ENCODE measurements around the gene SPAG16. TPM values are rescaled to one million over a fixed set of nuclear protein-coding genes. Genes with fewer than 3 reads are reported as not detected.

The SPAG16 gene
- total and polyA plus RNA-seq, 2 experiments from 2014 or later: 28.9 to 30.7 TPM

DNA sequence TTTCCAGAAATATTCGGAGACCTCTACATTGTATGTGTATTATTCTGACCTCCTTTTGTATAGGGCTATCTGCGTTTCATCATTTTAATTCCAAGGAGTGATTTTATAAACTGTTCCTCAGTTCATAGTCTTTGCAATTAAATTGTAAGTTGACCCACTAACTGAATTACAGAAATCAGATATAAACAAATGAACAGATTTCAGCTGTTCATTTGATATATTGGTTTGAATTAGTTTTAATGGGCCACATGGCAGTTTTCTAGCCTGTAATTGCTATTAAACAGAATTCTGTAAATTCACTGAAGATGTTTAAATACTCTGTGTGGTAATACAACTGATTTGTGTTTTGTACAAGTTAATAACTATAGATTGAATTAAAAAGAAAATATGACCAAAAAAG lies 780.2 kb downstream of the SPAG16 start:
- H4K20me1 ChIP-seq (ENCODE audit: insufficient read depth): no peaks in the 10 kb centered on the region
- TF ChIP-seq EZH2 (IDR thresholded peaks at IDR 0.05; ENCODE audit: insufficient read depth, poor library complexity, severe bottlenecking): no peak
- no peak for DNase-seq
- H3K9me3 ChIP-seq (ENCODE audit: low read depth): no peaks in the 10 kb centered on the region
- no peak overlapping the region for H3K9ac ChIP-seq
- H3K4me3 ChIP-seq: no peak overlapping the region
- H2AFZ ChIP-seq: no peak overlapping the region
- H3K36me3 ChIP-seq (ENCODE audit: low read depth): no peaks in the 10 kb centered on the region
- no peak overlapping the region for H3K4me2 ChIP-seq (ENCODE audit: unreplicated experiment)
- no peak overlapping the region for H3K27ac ChIP-seq
- H3K79me2 ChIP-seq (ENCODE audit: insufficient read depth): no peaks in the 10 kb centered on the region
- peaks cover 7% of the 10 kb centered on the region; the same call in 1 of the 2 replicates for H3F3A ChIP-seq (ENCODE audit: insufficient read depth)
- H3K4me1 ChIP-seq (ENCODE audit: insufficient read depth): peaks cover 8% of the 10 kb centered on the region
- H3K27me3 ChIP-seq (replicated peaks; ENCODE audit: insufficient read depth): no peaks in the 10 kb centered on the region
- no peaks in the 10 kb centered on the region for H3K9me2 ChIP-seq (ENCODE audit: insufficient read depth)
- in situ Hi-C loops (cut with MboI): no loop called here
- WGBS, 2 experiments (ENCODE audit: low coverage in 1 of 2, low lambda C conversion rate in 2 of 2, missing lambda C conversion rate in 2 of 2): 93 to 94% methylated on average over 2 of the region's 2 CpGs

DNA sequence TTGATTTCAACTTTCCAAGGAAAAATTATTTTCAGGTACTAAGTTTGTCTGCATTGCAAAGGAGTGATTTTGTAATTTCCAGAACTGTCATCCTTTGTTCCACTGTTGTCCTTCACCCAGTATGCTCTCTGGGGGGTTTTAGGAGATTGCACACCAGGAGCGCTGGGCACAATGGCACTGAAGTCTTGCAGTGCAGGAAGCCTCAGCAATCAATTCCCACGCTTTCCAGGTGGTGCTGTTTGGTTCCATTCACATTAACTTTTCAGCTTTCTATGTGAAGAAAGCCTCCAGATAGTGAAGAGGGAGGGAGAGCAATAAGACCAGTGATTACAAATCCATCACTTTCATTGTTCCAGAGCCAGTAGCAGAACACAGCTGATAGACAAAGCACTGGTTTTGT lies 782.6 kb downstream of the SPAG16 start:
- Histone ChIP-seq H3K27ac (no peak overlapping the region), H3K27me3 (replicated peaks; ENCODE audit: insufficient read depth) (no peaks in the 10 kb centered on the region), H3K9me3 (ENCODE audit: low read depth) (no peaks in the 10 kb centered on the region), H3K4me2 (ENCODE audit: unreplicated experiment) (no peak overlapping the region), H3K36me3 (ENCODE audit: low read depth) (no peaks in the 10 kb centered on the region), H3F3A (ENCODE audit: insufficient read depth) (peaks cover 7% of the 10 kb centered on the region; the same call in 1 of the 2 replicates), H2AFZ (no peak overlapping the region), H3K79me2 (ENCODE audit: insufficient read depth) (no peaks in the 10 kb centered on the region), H3K4me3 (no peak overlapping the region), H4K20me1 (ENCODE audit: insufficient read depth) (no peaks in the 10 kb centered on the region), H3K4me1 (ENCODE audit: insufficient read depth) (peaks cover 16% of the 10 kb centered on the region), H3K9me2 (ENCODE audit: insufficient read depth) (no peaks in the 10 kb centered on the region), H3K9ac (no peak overlapping the region)
- 73 to 77% methylated on average over 2 of the region's 2 CpGs for WGBS, 2 experiments (ENCODE audit: low coverage in 1 of 2, low lambda C conversion rate in 2 of 2, missing lambda C conversion rate in 2 of 2)
- TF ChIP-seq EZH2 (IDR thresholded peaks at IDR 0.05; ENCODE audit: insufficient read depth, poor library complexity, severe bottlenecking): no peak
- TF ChIP-seq EZH2phosphoT487 (IDR thresholded peaks at IDR 0.05; ENCODE audit: insufficient read depth, low read depth): no peak
- in situ Hi-C loops (cut with MboI): no loop called here
- DNase-seq: no peak

DNA sequence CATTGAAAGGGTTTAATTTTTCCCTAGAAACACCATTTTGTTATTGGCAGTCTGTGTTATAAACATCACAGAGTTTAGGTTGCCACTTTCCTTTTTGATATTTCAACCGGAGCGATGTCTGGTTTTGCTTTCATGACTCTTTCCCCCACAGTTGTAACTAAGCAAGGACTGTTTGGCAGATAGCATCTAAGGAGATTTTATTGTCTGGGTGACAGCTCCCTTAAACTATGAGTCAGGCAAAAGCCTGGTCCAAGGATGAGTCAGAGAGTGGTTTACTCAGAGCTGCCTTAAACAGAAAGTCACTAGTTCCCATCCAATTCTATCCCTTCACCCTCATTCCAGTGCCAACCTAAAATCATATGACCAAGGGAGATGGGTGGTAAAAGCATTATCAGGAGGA lies 785.0 kb downstream of the SPAG16 start:
- peak overlapping the region; percentile 87 for H3K27ac ChIP-seq
- WGBS, 2 experiments (ENCODE audit: low coverage in 1 of 2, low lambda C conversion rate in 2 of 2, missing lambda C conversion rate in 2 of 2): 0% methylated on average over 2 of the region's 2 CpGs
- no peaks in the 10 kb centered on the region for H3K36me3 ChIP-seq (ENCODE audit: low read depth)
- H3F3A ChIP-seq (ENCODE audit: insufficient read depth): peaks cover 7% of the 10 kb centered on the region; the same call in 1 of the 2 replicates
- in situ Hi-C loops (cut with MboI): no loop called here
- no peak for TF ChIP-seq EZH2phosphoT487 (IDR thresholded peaks at IDR 0.05; ENCODE audit: insufficient read depth, low read depth)
- no peaks in the 10 kb centered on the region for H3K79me2 ChIP-seq (ENCODE audit: insufficient read depth)
- H3K4me1 ChIP-seq (ENCODE audit: insufficient read depth): peaks cover 16% of the 10 kb centered on the region
- peak overlapping the region; percentile 68 for H3K4me3 ChIP-seq
- no peaks in the 10 kb centered on the region for H3K27me3 ChIP-seq (replicated peaks; ENCODE audit: insufficient read depth)
- peak overlapping the region; percentile 89 for H3K4me2 ChIP-seq (ENCODE audit: unreplicated experiment)
- no peaks in the 10 kb centered on the region for H4K20me1 ChIP-seq (ENCODE audit: insufficient read depth)
- no peaks in the 10 kb centered on the region for H3K9me3 ChIP-seq (ENCODE audit: low read depth)
- H3K9ac ChIP-seq: peak overlapping the region; percentile 82
- peak overlapping the region; percentile 68 for H2AFZ ChIP-seq
- H3K9me2 ChIP-seq (ENCODE audit: insufficient read depth): no peaks in the 10 kb centered on the region
- peak; percentile 96 for DNase-seq

DNA sequence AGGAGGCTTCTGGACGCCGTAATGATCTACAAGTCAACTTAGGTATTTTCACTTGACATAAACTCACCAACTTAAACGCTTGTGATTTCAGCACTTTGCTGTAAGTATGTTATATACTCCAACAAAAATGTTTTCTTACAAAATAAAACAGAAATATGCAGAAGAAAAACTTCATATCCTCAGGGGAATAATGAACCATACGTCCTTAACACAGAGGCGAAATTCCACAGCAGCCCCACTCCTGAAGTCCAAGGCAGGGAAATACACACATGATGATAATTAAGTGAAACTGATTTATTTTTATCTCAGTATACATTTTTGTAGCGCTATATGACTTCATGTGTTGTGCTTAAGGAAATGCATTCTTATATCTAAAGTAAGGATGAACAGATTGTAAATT lies 791.2 kb downstream of the SPAG16 start:
- Histone ChIP-seq H3K4me1 (ENCODE audit: insufficient read depth) (peaks cover 6% of the 10 kb centered on the region; the same call in 1 of the 2 replicates), H3K27ac (no peak overlapping the region), H3K9me2 (ENCODE audit: insufficient read depth) (no peaks in the 10 kb centered on the region), H4K20me1 (ENCODE audit: insufficient read depth) (no peaks in the 10 kb centered on the region), H3K4me2 (ENCODE audit: unreplicated experiment) (no peak overlapping the region), H3F3A (ENCODE audit: insufficient read depth) (no peaks in the 10 kb centered on the region), H3K9me3 (ENCODE audit: low read depth) (no peaks in the 10 kb centered on the region), H3K9ac (no peak overlapping the region), H3K36me3 (ENCODE audit: low read depth) (no peaks in the 10 kb centered on the region), H3K4me3 (no peak overlapping the region), H3K27me3 (replicated peaks; ENCODE audit: insufficient read depth) (no peaks in the 10 kb centered on the region), H2AFZ (no peak overlapping the region), H3K79me2 (ENCODE audit: insufficient read depth) (no peaks in the 10 kb centered on the region)
- TF ChIP-seq EZH2 (IDR thresholded peaks at IDR 0.05; ENCODE audit: insufficient read depth, poor library complexity, severe bottlenecking) (no peak), EZH2phosphoT487 (IDR thresholded peaks at IDR 0.05; ENCODE audit: insufficient read depth, low read depth) (no peak)
- no peak for DNase-seq
- in situ Hi-C loops (cut with MboI): no loop called here
- 79 to 83% methylated on average over 6 of the region's 6 CpGs for WGBS, 2 experiments (ENCODE audit: low coverage in 1 of 2, low lambda C conversion rate in 2 of 2, missing lambda C conversion rate in 2 of 2)

DNA sequence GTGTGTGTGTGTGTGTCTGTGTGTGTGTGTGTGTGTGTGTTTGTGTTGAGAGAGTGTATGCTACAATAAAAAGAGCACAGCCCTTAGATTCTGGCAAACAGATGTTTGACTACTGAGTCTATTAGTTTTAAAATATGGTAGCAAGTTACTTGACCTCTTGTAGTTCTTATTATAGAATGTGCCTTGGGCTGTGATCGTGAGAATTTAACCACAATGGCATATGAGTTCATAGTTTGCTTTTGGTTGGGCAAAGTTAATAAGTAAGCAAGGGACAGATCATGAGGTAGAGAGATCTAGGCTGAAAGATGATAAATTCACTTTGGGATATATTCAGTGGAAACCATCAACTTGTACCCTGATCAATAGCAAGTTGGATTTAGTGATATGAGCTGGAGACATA lies 792.3 kb downstream of the SPAG16 start:
- Histone ChIP-seq H3K36me3 (ENCODE audit: low read depth) (no peaks in the 10 kb centered on the region), H3K9me2 (ENCODE audit: insufficient read depth) (no peaks in the 10 kb centered on the region), H2AFZ (no peak overlapping the region), H3K27ac (no peak overlapping the region), H3F3A (ENCODE audit: insufficient read depth) (no peaks in the 10 kb centered on the region), H3K4me1 (ENCODE audit: insufficient read depth) (peaks cover 6% of the 10 kb centered on the region; the same call in 1 of the 2 replicates), H3K27me3 (replicated peaks; ENCODE audit: insufficient read depth) (no peaks in the 10 kb centered on the region), H3K4me2 (ENCODE audit: unreplicated experiment) (no peak overlapping the region), H4K20me1 (ENCODE audit: insufficient read depth) (no peaks in the 10 kb centered on the region), H3K9ac (no peak overlapping the region), H3K4me3 (no peak overlapping the region), H3K9me3 (ENCODE audit: low read depth) (no peaks in the 10 kb centered on the region), H3K79me2 (ENCODE audit: insufficient read depth) (no peaks in the 10 kb centered on the region)
- peak; percentile 27 for DNase-seq
- TF ChIP-seq EZH2phosphoT487 (IDR thresholded peaks at IDR 0.05; ENCODE audit: insufficient read depth, low read depth) (no peak), EZH2 (IDR thresholded peaks at IDR 0.05; ENCODE audit: insufficient read depth, poor library complexity, severe bottlenecking) (no peak)
- 44 to 63% methylated on average over 1 of the region's 1 CpG for WGBS, 2 experiments (ENCODE audit: low coverage in 1 of 2, low lambda C conversion rate in 2 of 2, missing lambda C conversion rate in 2 of 2)
- in situ Hi-C loops (cut with MboI): no loop called here

Measured in GM23248 (cell line).